SU-DHL-6 (cell line): Measurements from ENCODE around the gene KLF13.

ENCODE experiments used
- H2AFZ ChIP-seq: fragments of 200-600 bp; sonication (generic); 2 replicates; pipeline ENCODE4 v1.6.1; 2014; ENCODE audit warnings: low read depth, mild to moderate bottlenecking, moderate library complexity, mixed read lengths, antibody characterized with exemption, low read length; ENCODE audit not compliant: severe bottlenecking
- H3F3A ChIP-seq: fragments of 200-600 bp; shearing (Covaris generic); 2 replicates; pipeline ENCODE4 v1.6.0; 2016; ENCODE audit warnings: antibody characterized with exemption, mild to moderate bottlenecking; ENCODE audit not compliant: insufficient read depth
- H3K27ac ChIP-seq: fragments of 200-600 bp; sonication (generic); 2 replicates; pipeline ENCODE4 v1.5.1; 2016; ENCODE audit warnings: low read depth, mild to moderate bottlenecking, low read length, moderate library complexity, mixed read lengths
- H3K27me3 ChIP-seq: fragments of 200-600 bp; sonication (generic), shearing (Covaris generic); 2 replicates; pipeline ENCODE4 v1.6.0; 2014; ENCODE audit warnings: mild to moderate bottlenecking, low read length
- H3K36me3 ChIP-seq: fragments of 200-600 bp; sonication (generic); 2 replicates; pipeline ENCODE4 v1.6.1; 2014; ENCODE audit warnings: mild to moderate bottlenecking, low read length, mixed read lengths
- H3K4me2 ChIP-seq: fragments of 300-600, 200-600 bp; shearing (Covaris generic), sonication (generic); 2 replicates; pipeline ENCODE4 v1.6.0; 2014; ENCODE audit warnings: low read length, low read depth, mild to moderate bottlenecking; ENCODE audit not compliant: poor library complexity, severe bottlenecking
- H3K4me3 ChIP-seq: fragments of 200-600 bp; sonication (generic); 2 replicates; pipeline ENCODE4 v1.5.1; 2014; ENCODE audit warnings: antibody characterized with exemption, low read length, mild to moderate bottlenecking, mixed read lengths; ENCODE audit not compliant: insufficient read depth, poor library complexity, severe bottlenecking
- H3K79me2 ChIP-seq: fragments of 200-600 bp; sonication (generic); 2 replicates; pipeline ENCODE4 v1.6.1; 2014; ENCODE audit warnings: mild to moderate bottlenecking, low read length, moderate library complexity; ENCODE audit not compliant: insufficient read depth
- H3K9ac ChIP-seq: fragments of 200-600 bp; sonication (generic); 2 replicates; pipeline ENCODE4 v1.7.0; 2014; ENCODE audit warnings: mild to moderate bottlenecking, low read length
- H3K9me2 ChIP-seq: fragments of 200-600 bp; sonication (generic); replicated peaks from 2 replicates; pipeline ENCODE4 v1.6.1; 2014; ENCODE audit warnings: low read length; ENCODE audit not compliant: insufficient read depth
- H3K9me3 ChIP-seq: fragments of 200-600 bp; sonication (generic); 2 replicates; pipeline ENCODE4 v1.6.1; 2014; ENCODE audit warnings: low read length, mixed read lengths; ENCODE audit not compliant: insufficient read depth
- H4K20me1 ChIP-seq: fragments of 200-600 bp; sonication (generic); 2 replicates; pipeline ENCODE4 v1.6.1; 2014; ENCODE audit warnings: low read depth, mild to moderate bottlenecking, antibody characterized with exemption, low read length, moderate library complexity, mixed read lengths
- EZH2phosphoT487 ChIP-seq: fragments of 200-600 bp; sonication (generic), shearing (Covaris generic); conservative IDR thresholded peaks from 2 replicates; pipeline ENCODE4 v1.6.1; 2018; ENCODE audit warnings: mild to moderate bottlenecking, antibody characterized with exemption, low read length, moderate library complexity, mixed read lengths
- TF ChIP-seq, protein P1 (sequence below): fragments of 200-600 bp; sonication (generic); IDR thresholded peaks from one replicate; pipeline ENCODE4 v1.5.1; 2017; ENCODE audit warnings: antibody characterized with exemption, mild to moderate bottlenecking, low read length, moderate library complexity; ENCODE audit not compliant: insufficient read depth, poor library complexity, severe bottlenecking

KLF13 gene

DNA sequence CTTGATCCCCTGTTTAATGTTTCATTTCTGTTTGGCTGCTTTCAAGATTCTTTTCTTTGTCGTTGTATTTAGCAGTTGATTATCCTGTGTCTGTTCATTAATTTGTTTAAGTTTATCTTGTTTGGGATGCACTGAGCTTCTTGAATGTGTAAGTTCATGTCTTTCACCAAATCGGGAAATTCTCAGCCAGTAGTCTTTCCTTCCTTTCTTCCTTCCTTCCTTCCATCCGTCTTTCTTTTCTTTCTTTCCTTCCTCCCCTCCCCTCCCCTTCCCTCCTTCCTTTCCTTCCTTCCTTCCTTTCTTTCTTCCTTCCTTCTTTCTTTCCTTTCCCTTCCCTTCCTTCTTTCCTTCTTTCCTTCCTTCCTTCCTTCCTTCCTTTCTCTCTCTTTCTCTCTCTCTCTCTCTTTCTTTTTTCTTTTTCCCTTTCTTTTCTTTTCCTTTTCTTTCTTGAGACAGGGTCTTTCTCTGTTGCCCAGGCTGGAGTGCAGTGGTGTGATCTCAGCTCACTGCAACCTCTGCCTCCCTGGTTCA, 35.5 kb upstream of the KLF13 start:
- H3K27ac ChIP-seq, result no peak overlapping the region
- H3K4me3 ChIP-seq, result no peak overlapping the region
- H3K9me2 ChIP-seq, result no peaks in the 10 kb centered on the region
- H4K20me1 ChIP-seq, result no peaks in the 10 kb centered on the region
- no peak overlapping the region for H3K9ac ChIP-seq
- no peaks in the 10 kb centered on the region for H3K27me3 ChIP-seq
- peaks cover 5% of the 10 kb centered on the region; the same call in 1 of the 2 replicates for H3K36me3 ChIP-seq
- H2AFZ ChIP-seq, result no peak overlapping the region
- no peaks in the 10 kb centered on the region for H3F3A ChIP-seq
- H3K79me2 ChIP-seq, result no peaks in the 10 kb centered on the region
- H3K9me3 ChIP-seq, result no peaks in the 10 kb centered on the region
- TF ChIP-seq EZH2phosphoT487, result no peak
- TF ChIP-seq, protein P1, sequence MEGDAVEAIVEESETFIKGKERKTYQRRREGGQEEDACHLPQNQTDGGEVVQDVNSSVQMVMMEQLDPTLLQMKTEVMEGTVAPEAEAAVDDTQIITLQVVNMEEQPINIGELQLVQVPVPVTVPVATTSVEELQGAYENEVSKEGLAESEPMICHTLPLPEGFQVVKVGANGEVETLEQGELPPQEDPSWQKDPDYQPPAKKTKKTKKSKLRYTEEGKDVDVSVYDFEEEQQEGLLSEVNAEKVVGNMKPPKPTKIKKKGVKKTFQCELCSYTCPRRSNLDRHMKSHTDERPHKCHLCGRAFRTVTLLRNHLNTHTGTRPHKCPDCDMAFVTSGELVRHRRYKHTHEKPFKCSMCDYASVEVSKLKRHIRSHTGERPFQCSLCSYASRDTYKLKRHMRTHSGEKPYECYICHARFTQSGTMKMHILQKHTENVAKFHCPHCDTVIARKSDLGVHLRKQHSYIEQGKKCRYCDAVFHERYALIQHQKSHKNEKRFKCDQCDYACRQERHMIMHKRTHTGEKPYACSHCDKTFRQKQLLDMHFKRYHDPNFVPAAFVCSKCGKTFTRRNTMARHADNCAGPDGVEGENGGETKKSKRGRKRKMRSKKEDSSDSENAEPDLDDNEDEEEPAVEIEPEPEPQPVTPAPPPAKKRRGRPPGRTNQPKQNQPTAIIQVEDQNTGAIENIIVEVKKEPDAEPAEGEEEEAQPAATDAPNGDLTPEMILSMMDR, result no peak
- no peak overlapping the region for H3K4me2 ChIP-seq

DNA sequence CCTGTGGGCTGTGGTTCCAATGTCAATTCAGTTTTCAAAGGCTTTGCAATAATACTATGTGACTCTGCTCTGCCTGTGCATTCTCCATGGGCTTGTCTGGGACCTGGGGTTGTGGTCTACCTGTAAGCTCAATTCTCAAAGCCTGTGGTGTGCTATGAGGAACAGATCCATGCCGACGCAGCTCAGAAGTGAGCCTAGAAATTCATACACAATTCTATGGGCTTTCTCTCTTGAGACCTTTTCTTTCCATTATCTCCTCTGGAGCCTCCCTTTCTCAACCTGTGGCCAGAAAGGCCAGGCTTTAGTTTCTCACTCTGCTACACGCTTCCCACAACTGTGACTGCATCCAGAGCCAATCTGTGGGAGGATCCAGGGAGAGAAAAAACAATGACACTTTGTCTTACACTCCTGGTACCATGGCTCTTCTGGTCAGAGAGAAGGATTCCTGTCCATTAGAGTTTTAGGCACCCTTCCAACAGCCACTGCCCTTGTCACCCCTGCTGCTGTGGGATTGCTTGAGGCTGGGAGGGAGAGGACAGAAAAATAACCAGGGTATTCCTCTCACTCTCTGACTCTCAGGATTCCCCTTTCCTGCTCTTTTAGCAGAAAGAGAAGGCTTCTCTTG, 34.1 kb upstream of the KLF13 start:
- no peaks in the 10 kb centered on the region for H3K9me3 ChIP-seq
- no peak overlapping the region for H2AFZ ChIP-seq
- TF ChIP-seq, protein P1, result no peak
- no peak for TF ChIP-seq EZH2phosphoT487
- no peak overlapping the region for H3K27ac ChIP-seq
- H3K79me2 ChIP-seq, result no peaks in the 10 kb centered on the region
- no peaks in the 10 kb centered on the region for H3K36me3 ChIP-seq
- no peaks in the 10 kb centered on the region for H3K9me2 ChIP-seq
- H3F3A ChIP-seq, result no peaks in the 10 kb centered on the region
- no peaks in the 10 kb centered on the region for H3K27me3 ChIP-seq
- no peak overlapping the region for H3K4me3 ChIP-seq
- no peak overlapping the region for H3K9ac ChIP-seq
- H3K4me2 ChIP-seq, result no peak overlapping the region
- no peaks in the 10 kb centered on the region for H4K20me1 ChIP-seq

DNA sequence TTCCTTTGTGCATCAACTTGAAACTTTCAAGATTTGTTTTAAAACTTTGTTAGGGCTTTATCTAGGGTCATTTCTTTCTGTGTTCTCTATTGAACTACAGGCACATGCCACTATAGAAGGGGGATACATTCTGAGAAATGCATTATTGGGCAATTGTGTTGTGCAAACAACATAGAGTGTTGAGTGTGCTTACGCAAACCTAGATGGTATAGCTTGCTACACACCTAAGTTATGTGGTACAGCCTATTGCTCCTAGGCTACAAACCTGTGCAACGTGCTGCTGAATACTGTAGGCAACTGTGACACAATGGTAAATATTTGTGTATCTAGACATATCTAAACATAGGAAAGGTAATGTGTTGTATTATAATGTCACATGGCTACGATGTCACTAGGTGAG, 33.0 kb upstream of the KLF13 start:
- no peaks in the 10 kb centered on the region for H3K79me2 ChIP-seq

More for the DNA sequence above, 33.0 kb upstream of the KLF13 start:
- no peaks in the 10 kb centered on the region for H3F3A ChIP-seq
- no peak overlapping the region for H3K4me3 ChIP-seq
- H3K4me2 ChIP-seq, result no peak overlapping the region
- H3K9me3 ChIP-seq, result no peaks in the 10 kb centered on the region
- H3K27ac ChIP-seq, result no peak overlapping the region
- no peak overlapping the region for H3K9ac ChIP-seq
- H3K27me3 ChIP-seq, result no peaks in the 10 kb centered on the region
- H3K9me2 ChIP-seq, result no peaks in the 10 kb centered on the region
- TF ChIP-seq, protein P1, result no peak
- no peaks in the 10 kb centered on the region for H4K20me1 ChIP-seq
- H3K36me3 ChIP-seq, result no peaks in the 10 kb centered on the region
- no peak overlapping the region for H2AFZ ChIP-seq
